ENCODE measurements around the gene RIPOR3. TPM values are rescaled to one million over a fixed set of nuclear protein-coding genes. Genes with fewer than 3 reads are reported as not detected.
"Not testable (repeated sequence)": the region's sequence is repeated elsewhere in the genome, so short reads cannot be mapped to it uniquely, and the experiment has no call there.

The RIPOR3 gene
- total RNA-seq, 1 donor from 2014 or later, result 5.1 TPM

DNA sequence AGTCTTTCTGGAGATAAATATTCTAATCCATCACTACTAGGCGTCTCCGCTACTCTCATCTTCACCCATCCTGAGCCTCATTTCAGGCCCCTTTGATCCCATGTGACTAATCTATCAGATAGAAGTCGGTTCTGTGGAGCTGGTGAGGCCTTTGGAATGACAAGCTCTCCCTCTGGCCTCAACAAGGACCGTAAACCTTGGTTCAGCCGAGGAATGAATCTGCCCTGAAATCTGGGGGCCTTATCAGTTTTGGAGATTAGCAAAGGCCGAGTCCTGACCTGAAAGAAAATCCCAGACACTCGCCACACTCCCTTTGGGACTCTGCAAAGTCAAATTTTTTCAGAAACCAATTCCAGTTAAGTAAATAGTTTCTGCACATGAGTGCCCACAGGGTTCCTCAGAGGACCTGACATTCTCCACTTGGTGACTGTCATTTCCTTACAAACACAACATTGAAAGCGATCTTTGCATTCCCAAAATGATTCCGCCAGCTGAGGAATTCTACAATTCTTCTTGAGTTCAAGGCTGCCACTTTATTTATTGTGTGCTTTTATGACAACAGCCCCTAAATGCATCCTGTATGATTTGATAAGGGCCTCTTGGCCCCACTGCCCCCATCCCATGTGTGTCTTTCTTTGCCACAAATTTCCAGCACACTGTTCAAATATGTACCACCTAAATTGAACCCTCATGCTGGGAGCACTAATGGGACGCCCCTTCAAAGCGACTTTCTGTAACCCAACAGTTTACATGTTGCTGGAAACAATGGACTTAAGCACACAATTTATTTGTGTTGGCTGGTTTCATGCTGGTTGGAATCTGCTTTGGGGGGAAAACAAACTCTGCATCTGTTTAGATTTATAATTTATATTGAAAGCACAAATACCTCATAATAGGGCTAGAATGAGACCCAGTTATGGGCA lies 10.0 kb upstream of the RIPOR3 start:
- no peak overlapping the region for H3K27ac Mint-ChIP-seq
- DNase-seq (ENCODE audit: extremely low spot score, unreplicated experiment), result no peak
- H3K27me3 Mint-ChIP-seq, result no peaks in the 10 kb centered on the region
- TF ChIP-seq, protein P1, sequence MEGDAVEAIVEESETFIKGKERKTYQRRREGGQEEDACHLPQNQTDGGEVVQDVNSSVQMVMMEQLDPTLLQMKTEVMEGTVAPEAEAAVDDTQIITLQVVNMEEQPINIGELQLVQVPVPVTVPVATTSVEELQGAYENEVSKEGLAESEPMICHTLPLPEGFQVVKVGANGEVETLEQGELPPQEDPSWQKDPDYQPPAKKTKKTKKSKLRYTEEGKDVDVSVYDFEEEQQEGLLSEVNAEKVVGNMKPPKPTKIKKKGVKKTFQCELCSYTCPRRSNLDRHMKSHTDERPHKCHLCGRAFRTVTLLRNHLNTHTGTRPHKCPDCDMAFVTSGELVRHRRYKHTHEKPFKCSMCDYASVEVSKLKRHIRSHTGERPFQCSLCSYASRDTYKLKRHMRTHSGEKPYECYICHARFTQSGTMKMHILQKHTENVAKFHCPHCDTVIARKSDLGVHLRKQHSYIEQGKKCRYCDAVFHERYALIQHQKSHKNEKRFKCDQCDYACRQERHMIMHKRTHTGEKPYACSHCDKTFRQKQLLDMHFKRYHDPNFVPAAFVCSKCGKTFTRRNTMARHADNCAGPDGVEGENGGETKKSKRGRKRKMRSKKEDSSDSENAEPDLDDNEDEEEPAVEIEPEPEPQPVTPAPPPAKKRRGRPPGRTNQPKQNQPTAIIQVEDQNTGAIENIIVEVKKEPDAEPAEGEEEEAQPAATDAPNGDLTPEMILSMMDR (conservative IDR thresholded peaks at IDR 0.05), result no peak
- no peak overlapping the region for H3K4me3 Mint-ChIP-seq
- no peaks in the 10 kb centered on the region for H3K36me3 Mint-ChIP-seq
- H3K9me3 Mint-ChIP-seq, result no peaks in the 10 kb centered on the region
- H3K4me1 Mint-ChIP-seq (ENCODE audit: unreplicated experiment), result peaks cover 18% of the 10 kb centered on the region

DNA sequence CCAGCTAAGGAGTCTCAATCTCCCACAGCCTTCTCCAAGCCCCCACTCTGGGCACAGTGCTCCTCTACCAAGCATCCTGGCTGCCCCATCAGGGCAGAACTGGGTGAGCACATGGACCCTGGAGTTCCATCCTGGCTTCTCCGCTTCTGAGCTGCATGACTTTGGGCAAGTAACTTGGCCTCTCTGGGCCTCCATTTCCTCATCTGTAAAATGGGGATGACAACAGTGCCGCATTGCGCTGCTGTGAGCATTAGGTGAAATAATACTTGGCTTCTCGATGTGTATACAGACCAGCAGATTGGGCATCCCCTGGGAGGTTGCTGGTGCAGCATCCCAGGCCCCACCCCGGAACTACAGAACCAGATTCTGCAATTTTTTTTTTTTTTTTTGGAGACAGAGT lies 8.3 kb upstream of the RIPOR3 start:
- Mint-ChIP-seq H3K4me3 (no peak overlapping the region), H3K36me3 (no peaks in the 10 kb centered on the region), H3K4me1 (ENCODE audit: unreplicated experiment) (peaks cover 25% of the 10 kb centered on the region), H3K27ac (no peak overlapping the region), H3K9me3 (no peaks in the 10 kb centered on the region), H3K27me3 (peaks cover 2% of the 10 kb centered on the region)
- no peak for DNase-seq (ENCODE audit: extremely low spot score, unreplicated experiment)
- TF ChIP-seq, protein P1 (conservative IDR thresholded peaks at IDR 0.05), result no peak

DNA sequence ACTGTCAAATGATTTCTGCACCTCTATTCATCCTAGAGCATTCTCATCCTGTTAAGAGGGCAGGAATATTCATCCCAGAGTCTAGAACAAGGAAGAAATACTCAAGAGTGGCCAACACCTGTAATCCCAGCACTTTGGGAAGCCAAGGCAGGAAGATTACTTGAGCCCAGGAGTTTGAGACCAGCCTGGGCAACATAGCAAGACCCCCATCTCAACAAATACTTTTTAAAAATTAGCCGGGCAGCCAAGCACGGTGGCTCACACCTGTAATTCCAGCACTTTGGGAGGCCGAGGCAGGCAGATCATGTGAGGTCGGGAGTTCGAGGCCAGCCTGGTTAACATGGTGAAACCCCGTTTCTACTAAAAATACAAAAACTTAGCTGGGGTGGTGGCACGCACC lies 6.9 kb upstream of the RIPOR3 start:
- not testable (repeated sequence) for DNase-seq (ENCODE audit: extremely low spot score, unreplicated experiment); H3K9me3 Mint-ChIP-seq; H3K27me3 Mint-ChIP-seq; H3K4me3 Mint-ChIP-seq; H3K27ac Mint-ChIP-seq; H3K36me3 Mint-ChIP-seq
- H3K4me1 Mint-ChIP-seq (ENCODE audit: unreplicated experiment), result peaks cover 28% of the 10 kb centered on the region

DNA sequence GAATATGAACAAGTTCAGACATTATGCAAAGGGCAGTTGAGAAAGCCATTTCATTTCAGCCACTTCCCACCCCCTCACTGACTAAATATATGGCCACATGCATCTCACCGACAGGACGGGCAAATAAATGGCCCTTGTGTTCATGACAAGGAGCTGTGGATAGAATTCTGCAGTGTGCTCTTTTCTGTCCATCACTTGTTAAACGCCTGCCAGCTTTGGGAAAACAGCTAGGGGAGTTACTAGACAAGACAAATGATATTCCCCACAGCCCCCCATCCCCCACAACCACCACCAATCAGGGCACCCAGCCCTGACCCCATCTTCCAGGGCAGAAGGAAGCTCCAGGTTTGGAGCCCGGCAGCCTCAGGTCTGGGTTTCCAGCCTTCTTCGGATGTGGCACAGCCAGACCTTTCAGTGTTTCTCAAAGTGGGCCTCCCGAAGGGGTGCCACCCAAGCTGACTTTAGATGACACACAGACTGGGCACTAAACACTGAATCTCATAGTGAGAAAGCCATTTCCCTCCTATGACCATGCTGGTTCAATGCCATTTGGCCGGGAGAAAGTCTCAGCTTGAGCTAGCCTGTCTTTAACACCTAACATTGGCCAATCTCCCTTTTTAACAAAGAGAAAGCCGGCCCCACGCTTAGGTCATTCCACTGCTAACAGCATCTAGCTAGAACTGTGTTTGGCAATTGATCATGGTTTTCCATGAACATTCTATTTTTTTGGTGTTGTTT lies 4.0 kb upstream of the RIPOR3 start:
- peak overlapping the region; percentile 11 for H3K27ac Mint-ChIP-seq
- H3K27me3 Mint-ChIP-seq, result peaks cover 20% of the 10 kb centered on the region
- peaks cover 29% of the 10 kb centered on the region for H3K4me1 Mint-ChIP-seq (ENCODE audit: unreplicated experiment)
- no peaks in the 10 kb centered on the region for H3K36me3 Mint-ChIP-seq
- no peak for DNase-seq (ENCODE audit: extremely low spot score, unreplicated experiment)
- H3K9me3 Mint-ChIP-seq, result no peaks in the 10 kb centered on the region
- peak overlapping the region; percentile 23 for H3K4me3 Mint-ChIP-seq
- TF ChIP-seq, protein P1 (conservative IDR thresholded peaks at IDR 0.05), result no peak

DNA sequence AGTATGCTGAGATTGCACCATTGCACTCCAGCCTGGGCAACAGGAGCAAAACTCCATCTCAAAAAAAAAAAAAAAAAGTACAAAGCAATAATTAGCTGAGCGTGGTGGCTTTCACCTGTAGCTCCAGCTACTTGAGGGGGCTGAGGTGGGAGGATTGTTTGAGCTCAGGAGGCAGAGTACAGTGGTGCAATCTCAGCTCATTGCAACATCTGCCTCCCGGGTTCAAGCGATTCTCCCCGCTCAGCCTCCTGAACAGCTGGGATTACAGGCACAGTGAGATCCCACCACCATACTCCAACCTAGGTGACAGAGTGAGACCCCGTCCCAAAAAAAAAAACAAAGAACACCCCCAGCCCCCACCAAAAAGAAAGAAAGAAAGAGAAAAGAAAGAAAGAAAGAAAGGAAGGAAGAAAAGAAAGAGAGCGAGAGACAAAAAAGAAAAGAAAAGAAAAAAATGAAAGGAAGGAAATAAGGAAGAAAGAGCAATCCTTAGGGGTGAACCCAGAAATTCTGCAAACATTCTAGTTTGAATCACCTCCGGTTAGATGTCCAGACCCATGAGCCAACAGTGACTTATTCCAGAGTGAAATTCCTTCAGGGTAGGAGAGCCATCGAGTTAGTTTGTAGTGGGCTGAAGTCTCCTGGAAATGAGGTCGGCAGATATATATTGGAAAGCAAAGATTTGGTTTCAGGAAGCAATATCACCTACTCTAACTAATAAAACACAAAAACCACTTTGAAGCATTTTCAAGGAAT lies 3.2 kb upstream of the RIPOR3 start:
- H3K36me3 Mint-ChIP-seq, result no peaks in the 10 kb centered on the region
- H3K4me1 Mint-ChIP-seq (ENCODE audit: unreplicated experiment), result peaks cover 34% of the 10 kb centered on the region
- H3K9me3 Mint-ChIP-seq, result no peaks in the 10 kb centered on the region
- DNase-seq (ENCODE audit: extremely low spot score, unreplicated experiment), result no peak
- H3K4me3 Mint-ChIP-seq, result peak overlapping the region; percentile 23
- TF ChIP-seq, protein P1 (conservative IDR thresholded peaks at IDR 0.05), result no peak
- H3K27me3 Mint-ChIP-seq, result peaks cover 26% of the 10 kb centered on the region
- peak overlapping the region; percentile 11 for H3K27ac Mint-ChIP-seq

Measured in type B pancreatic cell (in vitro differentiated cells).